Renal cortical epithelial cell (primary cell): ENCODE results near the gene ATRN. TPM values are rescaled to one million over a fixed set of nuclear protein-coding genes. Genes with fewer than 3 reads are reported as not detected.

Experiments used
- DNase-seq: peaks from one replicate; pipeline ENCODE4 v3.0.0-alpha.2; 2011; ENCODE audit warnings: low read depth
- total RNA-seq: library from RNA; depleted of rRNA; stranded (reverse); fragments of >200 nt; gene quantifications from 2 replicates; pipeline ENCODE4 v1.2.3, GENCODE V29; 2014

ATRN gene
- total RNA-seq, 1 donor from 2014 or later, result 66.1 TPM

DNA sequence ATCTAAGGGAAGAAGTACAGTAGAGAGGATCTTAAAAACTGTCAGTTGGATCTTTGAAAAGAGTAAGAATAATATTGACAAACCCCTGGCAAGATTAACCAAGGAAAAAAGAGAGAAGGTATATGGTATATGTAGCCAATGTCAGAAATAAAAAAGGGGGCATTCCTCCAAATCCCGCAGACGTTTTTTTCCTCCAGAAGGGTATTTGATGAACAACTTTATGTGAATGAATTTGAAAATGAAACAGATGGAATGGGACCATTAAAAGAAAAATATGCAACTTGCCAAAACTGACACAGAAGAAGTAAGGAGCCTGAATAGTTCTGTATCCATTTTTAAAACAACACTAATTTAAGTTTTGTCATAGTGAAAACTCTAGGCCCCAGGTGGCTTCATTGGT lies 156.7 kb downstream of the ATRN start:
- DNase-seq, result no peak

DNA sequence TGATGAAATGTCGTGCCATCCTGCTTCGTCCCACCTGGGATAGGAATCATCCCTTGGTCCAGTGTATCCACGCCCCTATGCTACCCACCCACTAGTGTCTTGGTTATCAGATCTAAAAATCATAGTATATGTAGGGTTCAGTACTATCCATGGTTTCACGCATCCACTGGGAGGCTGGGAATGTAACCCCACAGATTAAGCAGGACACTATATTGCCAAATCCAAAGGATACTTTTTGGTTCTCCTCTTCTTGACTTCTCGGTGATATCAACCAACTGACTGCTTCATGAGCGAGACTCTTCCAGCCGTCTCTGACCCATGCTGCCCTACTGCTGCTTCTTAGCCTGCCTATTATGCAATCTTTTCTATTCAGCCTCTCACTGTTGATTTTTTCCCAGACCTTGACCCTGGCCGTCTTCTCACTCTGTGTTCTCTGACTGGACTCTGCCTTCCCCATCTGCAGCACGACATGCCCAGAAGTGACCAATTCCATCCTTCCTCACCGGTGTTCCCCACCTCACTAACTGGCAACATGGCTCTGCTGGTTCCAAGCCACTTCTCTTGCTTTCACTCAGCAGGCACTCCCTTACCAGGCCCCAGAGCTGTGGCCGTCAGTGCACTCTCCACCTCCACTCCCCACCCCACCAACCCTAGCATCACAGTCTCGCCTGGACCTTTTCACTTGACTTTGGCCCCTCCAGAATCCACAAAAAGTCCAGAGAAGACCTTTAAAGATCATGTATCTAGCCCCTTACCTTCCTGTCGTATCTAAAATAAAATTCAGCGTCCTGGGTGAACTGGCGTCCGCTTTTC lies 157.9 kb downstream of the ATRN start:
- no peak for DNase-seq

DNA sequence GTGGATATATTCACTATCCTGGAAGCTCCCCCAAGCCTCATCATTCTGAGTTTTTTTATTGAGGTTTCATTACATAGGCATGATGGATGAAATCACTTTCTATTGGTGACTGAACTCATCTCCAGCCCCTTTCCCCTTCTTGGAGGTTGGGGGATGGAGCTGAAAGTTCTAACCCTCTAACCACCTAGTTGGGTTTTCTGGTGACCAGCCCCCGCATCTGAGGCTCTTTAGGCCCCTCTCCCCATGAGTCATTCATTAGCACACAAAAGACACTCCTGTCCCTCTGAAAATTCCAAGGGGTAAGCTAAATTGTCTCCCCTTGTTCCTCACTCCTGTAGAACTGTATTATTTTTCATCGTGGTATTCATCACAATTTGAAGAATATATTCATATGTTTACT lies 159.1 kb downstream of the ATRN start:
- DNase-seq, result no peak

- DNase-seq, result no peak
Observed at GRCh38 chr20:3630429-3630828, 159.6 kb downstream of the ATRN start.

- no peak for DNase-seq
Observed at GRCh38 chr20:3631534-3631933, 160.7 kb downstream of the ATRN start.

DNA sequence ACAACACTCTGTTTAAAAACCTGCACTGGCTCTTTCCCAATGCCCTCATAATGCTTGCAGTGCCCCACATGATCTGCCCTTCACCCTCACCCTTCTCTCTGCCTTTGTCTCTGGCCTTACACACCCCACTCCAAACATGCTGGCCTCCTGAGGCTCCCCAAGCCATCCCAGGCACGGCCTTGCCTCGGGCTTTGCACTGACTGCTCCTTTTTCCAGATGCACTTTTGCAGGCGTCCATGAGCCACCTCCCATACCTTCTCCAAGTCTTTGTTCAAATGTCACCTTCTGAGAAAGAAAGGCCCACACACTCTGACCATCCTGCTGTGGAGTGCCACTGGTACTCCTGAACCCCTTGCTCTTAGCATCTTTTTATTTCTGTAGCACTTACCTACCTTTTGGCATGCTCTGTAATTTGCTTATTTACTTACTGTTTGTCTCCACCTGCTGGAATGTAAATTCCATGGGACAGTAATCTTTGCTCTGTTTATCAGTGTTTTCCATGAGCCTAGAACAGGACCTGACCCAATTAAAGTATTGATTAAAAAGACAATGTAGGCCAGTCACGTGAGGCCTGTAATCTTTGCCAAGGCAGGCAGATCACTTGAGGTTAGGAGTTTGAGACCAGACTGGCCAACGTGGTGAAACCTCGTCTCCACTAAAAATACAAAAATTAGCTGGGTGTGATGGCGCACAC lies 161.6 kb downstream of the ATRN start:
- DNase-seq, result peak; percentile 19

DNA sequence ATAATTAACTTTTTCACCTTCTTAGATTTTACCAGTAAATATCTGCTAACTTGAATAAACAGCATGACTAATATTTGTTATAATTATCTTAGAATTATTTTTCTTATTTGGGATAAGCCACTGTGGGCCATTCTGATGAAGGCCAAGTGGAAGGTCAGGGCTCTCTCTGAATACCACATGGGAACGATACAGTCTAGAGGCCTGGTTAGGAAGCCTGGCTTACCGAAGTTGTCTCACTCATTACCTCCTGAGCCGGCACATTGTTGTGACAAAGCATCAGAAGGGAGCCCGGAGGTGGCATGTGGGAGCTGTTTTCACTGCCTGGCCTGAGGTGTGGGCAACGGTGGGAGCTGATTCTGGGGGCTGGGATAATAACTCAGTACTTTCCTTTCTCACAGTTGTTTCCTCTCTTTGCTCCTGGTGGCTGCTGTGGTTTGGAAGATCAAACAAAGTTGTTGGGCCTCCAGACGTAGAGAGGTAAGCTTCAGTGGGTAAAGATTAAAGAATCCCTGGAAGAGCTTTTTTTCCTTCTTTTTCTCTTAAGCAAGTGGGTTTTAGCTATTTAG lies 163.2 kb downstream of the ATRN start:
- no peak for DNase-seq

- no peak for DNase-seq
Observed at GRCh38 chr20:3635346-3635745, 164.5 kb downstream of the ATRN start.

DNA sequence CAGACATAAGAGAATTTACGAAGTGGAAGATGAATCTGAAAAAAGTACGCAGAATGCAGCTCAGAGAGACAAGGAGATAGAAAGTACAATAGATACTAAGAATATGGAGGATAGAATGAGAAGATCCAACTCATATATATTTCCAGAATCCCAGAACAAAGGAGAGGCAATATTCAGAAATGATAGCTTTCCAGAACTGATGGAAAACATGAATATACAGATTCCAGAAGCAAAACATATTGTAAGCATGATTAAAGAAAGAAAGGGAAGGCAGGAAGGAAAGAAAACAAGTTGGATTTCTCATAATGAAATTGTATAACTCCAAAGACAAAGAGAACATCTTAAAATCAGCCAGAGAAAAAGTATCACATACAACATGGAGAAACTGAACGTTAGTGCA lies 169.4 kb downstream of the ATRN start:
- no peak for DNase-seq

DNA sequence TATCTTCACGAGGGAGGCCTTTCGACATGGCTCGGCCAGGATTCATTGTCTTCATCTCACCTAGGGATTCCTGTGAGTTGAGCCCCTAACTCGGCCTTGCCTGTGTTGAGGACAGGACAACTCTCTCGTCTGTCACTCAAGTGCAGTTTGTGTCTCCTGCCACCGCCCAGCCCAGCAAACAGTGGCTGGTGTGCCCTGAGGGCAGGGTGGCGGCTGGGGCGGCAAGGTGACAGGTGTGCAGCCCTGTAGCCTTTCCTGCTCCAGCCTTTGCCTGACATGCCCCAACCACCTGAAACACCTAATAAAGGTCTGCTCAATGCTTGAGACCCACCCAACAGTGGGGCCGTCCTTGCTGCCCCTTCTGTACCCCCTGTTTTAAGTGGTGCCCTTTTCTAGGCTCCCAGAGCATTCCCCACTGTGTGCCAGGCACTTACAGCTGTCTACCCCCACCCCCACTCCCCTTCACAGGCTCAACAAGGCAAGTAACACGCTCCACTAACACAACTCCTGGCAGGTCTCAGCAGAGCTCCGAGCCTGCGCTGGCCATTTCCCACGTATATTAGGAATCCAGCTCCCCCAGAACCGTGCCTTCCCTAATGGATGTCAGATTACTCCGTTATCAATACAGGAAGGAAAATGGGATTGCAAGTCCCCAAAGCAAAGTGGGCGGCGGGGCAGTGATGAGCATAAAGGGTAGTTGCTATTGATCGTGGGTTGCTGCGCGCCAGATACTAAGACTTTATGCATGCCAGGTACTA lies 174.7 kb downstream of the ATRN start:
- DNase-seq, result no peak

DNA sequence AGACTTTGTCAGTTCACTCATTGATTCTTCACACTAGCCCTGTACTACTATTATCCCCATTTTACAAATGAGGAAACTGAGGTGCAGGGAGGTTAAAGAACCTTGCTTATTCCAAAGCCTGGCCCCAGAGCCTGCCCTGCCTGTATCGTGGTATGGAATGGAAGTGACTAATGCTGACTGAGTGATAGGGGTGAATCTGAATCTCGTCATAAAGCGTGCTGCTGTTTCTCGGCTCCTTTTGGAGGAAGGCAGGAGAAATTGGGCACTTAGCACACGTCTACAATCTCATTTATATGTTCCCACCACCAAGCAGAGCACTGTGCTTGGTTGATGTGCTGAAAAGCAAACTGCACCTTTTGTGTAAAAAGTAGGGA lies 175.2 kb downstream of the ATRN start:
- DNase-seq, result no peak

- DNase-seq, result no peak
Observed at GRCh38 chr20:3646651-3647050, 175.8 kb downstream of the ATRN start.

- no peak for DNase-seq
Observed at GRCh38 chr20:3647473-3647872, 176.7 kb downstream of the ATRN start.

- no peak for DNase-seq
Observed at GRCh38 chr20:3648951-3649350, 178.1 kb downstream of the ATRN start.

DNA sequence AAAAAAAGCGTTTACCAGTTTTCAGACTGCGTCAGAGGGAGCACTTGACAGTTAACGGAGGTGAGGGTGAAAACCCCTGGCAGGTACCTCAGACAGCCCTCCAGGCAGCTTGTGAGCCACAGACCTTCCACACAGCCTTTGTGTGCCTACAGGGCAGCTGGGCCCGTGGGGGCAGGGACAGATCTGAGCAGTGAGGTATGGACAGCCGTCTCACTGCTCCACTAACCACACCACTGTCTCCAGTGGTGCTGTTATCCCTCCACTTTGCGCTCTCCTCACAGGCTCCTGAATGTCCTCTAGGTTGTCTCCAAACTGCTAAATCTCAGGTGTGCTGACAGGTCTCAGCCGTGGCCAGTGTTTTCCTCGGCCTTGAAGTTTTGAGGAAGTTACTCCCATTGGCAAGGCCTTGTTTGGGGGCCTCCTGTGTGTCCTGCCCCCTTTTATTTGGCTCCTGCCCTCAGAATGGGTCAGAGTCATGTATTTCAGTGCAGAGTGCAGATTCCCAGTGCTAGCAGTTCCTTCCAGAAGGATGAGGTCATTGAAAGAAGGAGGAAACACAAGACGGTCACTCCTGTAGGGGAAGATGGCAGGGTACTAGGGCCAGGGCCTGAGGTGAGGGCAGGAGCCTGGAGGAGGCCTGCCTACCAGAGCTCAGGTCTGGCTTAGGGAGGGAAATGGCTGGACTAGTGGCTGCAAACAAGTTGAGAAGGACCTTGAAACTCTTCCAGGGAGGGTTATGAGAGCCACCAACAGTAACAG lies 180.6 kb downstream of the ATRN start:
- DNase-seq, result no peak

DNA sequence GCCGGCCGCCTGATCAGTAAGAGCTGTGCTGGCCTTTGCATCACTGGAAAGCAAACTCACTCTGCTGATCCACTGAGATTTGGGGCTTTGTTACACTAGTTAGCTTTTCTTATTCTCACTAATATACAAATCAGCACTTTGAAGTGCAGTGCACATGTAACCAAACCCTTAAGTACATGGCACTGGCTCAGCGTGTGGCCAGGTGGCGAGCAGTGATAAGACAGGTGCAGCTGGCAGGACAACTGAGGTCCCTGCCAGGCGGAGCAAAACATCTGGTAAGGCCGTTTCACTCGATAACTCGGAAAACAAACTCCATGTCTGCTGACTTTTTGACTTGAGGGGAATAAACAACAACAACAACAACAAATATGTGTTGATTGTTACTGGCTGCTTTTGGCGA lies 181.4 kb downstream of the ATRN start:
- DNase-seq, result no peak

DNA sequence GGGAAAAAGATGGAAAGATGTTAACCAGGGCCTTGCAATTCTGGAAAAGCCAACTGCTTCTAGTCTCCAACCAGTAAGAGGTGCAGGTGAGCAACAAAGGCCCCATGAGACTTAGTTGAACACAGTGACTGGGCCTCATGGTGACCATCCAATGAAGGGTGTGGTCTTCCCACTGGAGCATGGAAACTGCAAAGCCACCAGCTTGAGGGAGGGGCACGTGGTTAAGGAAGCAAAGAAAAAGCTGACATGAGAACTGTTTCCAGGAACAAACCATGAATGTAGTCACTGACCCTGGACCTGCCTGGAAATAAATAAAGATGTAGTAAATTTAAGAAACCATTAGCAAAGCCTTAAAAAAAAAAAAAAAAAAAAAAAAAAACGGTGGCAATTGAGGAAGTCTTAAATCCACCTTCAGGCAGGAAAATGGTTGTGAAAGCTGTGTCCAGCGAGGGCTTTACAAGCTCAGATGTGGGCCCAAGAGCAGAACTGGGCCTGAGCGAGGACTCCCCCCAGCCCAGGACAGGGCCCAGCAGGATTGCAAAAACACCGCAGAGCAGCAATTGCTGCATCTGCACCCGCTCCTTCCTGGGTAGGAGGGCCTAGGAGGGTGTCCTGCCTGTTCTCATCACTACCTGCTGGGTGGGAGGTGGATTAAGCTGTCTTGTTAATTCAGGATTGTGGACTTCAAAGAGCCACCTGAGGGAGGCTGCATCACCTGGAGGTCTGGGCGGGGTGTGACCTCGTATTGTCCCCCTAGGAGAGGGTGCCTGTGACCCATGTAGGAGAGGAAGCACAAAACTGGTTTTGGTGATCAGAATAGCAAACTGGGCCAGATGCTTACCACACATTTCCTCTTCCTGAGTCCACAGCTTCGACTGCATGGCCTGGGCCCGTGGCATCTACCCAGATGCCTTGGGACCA lies 182.1 kb downstream of the ATRN start:
- peak; percentile 73 for DNase-seq

GRCh38 chr20:3653921-3654320 lies 183.1 kb downstream of the ATRN start:
- DNase-seq, result no peak

- DNase-seq, result peak; percentile 59
Observed at GRCh38 chr20:3654326-3655130, 183.7 kb downstream of the ATRN start.

DNA sequence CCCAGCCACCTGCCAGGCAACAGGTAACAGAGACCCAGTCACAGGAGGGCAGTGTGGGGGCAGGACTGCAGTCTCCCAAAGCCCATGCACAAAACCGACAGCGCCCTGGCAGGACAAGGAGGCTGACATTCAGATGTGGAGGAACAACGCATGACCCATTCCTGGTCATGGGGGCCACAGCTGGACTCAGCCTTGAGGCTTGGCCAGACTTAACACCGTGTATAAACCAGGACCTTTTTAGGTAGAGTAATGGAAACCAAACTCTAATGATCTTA lies 184.2 kb downstream of the ATRN start:
- DNase-seq, result no peak
